ENCODE results near the gene GIMAP8.

GIMAP8 gene

DNA sequence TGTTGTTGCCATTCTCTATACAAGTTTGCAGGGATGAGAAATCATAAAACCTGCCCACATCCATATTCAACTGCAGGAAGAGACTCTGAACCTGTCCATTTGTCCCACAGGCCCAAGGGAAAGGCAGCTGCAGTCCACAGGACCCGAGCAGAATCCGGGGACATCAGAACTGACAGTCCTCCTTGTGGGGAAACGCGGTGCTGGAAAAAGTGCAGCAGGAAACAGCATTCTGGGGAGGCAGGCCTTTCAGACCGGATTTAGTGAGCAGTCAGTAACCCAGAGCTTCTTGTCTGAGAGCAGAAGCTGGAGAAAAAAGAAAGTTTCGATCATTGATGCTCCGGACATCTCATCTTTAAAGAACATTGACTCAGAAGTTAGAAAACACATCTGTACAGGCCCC, 23.5 kb downstream of the GIMAP8 start:
- Histone ChIP-seq H3K36me3 (replicated peaks in 1 of 2; ENCODE audit: control insufficient read depth in 2 of 2, insufficient read depth in 2 of 2, low read length in 2 of 2) (no peaks in the 10 kb centered on the region), H3K79me1 (ENCODE audit: low read depth, low read length) (no peaks in the 10 kb centered on the region), H3K27me3 (ENCODE audit: control insufficient read depth in 3 of 3, insufficient read depth in 3 of 3, low read depth in 1 of 3, low read length in 3 of 3) (peaks cover 0 to 11% (median 0%) of the 10 kb centered on the region in 3 experiments), H2BK120ac (ENCODE audit: low read depth, low read length) (no peak overlapping the region), H3K14ac (ENCODE audit: low read length) (no peak overlapping the region), H2BK5ac (ENCODE audit: low read length) (no peak overlapping the region), H3K4me3 (ENCODE audit: low read length in 2 of 2) (peak overlapping the region in 1 of 2 donors; percentile 38), H4K91ac (ENCODE audit: low read depth, low read length, poor library complexity) (no peak overlapping the region), H4K8ac (ENCODE audit: low read depth, low read length) (no peak overlapping the region), H3K4me2 (ENCODE audit: insufficient read depth, low read length, poor library complexity, severe bottlenecking) (no peak overlapping the region), H3K9me3 (replicated peaks in 1 of 2; ENCODE audit: control insufficient read depth in 2 of 2, insufficient read depth in 1 of 2, low read depth in 1 of 2, low read length in 2 of 2) (no peaks in the 10 kb centered on the region), H3K4ac (ENCODE audit: low read length) (no peak overlapping the region), H3K18ac (ENCODE audit: low read length) (no peak overlapping the region), H3K27ac (replicated peaks; ENCODE audit: low read length) (no peak overlapping the region), H3K9ac (ENCODE audit: low read depth, low read length, poor library complexity) (no peak overlapping the region), H3K4me1 (ENCODE audit: control insufficient read depth in 2 of 2, insufficient read depth in 1 of 2, low read depth in 1 of 2, low read length in 2 of 2) (peaks cover 3 to 5% of the 10 kb centered on the region in 2 donors), H2AFZ (ENCODE audit: low read length) (no peak overlapping the region), H2BK12ac (ENCODE audit: low read length) (no peak overlapping the region), H2BK15ac (ENCODE audit: low read length) (no peak overlapping the region), H3K23ac (ENCODE audit: low read depth, low read length, poor library complexity) (no peak overlapping the region), H2AK5ac (ENCODE audit: low read depth, low read length) (no peak overlapping the region)
- DNase-seq (ENCODE audit: low spot score), result no peak
- WGBS, 2 donors (ENCODE audit: extremely low coverage in 2 of 2, insufficient read length in 2 of 2, insufficient replicate concordance in 1 of 2), result no CpG with 5 or more reads among the region's 7 CpGs

- Histone ChIP-seq H3K23ac (ENCODE audit: low read depth, low read length, poor library complexity) (no peak overlapping the region), H2BK12ac (ENCODE audit: low read length) (no peak overlapping the region), H3K14ac (ENCODE audit: low read length) (no peak overlapping the region), H3K27me3 (ENCODE audit: control insufficient read depth in 3 of 3, insufficient read depth in 3 of 3, low read depth in 1 of 3, low read length in 3 of 3) (peaks cover 0 to 4% (median 0%) of the 10 kb centered on the region in 3 experiments), H2BK5ac (ENCODE audit: low read length) (no peak overlapping the region), H3K4me3 (ENCODE audit: low read length in 2 of 2) (no peak overlapping the region), H3K9me3 (replicated peaks in 1 of 2; ENCODE audit: control insufficient read depth in 2 of 2, insufficient read depth in 1 of 2, low read depth in 1 of 2, low read length in 2 of 2) (no peaks in the 10 kb centered on the region), H3K4me2 (ENCODE audit: insufficient read depth, low read length, poor library complexity, severe bottlenecking) (no peak overlapping the region), H3K4ac (ENCODE audit: low read length) (no peak overlapping the region), H3K36me3 (replicated peaks in 1 of 2; ENCODE audit: control insufficient read depth in 2 of 2, insufficient read depth in 2 of 2, low read length in 2 of 2) (no peaks in the 10 kb centered on the region), H2BK120ac (ENCODE audit: low read depth, low read length) (no peak overlapping the region), H3K4me1 (ENCODE audit: control insufficient read depth in 2 of 2, insufficient read depth in 1 of 2, low read depth in 1 of 2, low read length in 2 of 2) (peaks cover 3 to 5% of the 10 kb centered on the region in 2 donors), H3K27ac (replicated peaks; ENCODE audit: low read length) (no peak overlapping the region), H3K9ac (ENCODE audit: low read depth, low read length, poor library complexity) (no peak overlapping the region), H3K18ac (ENCODE audit: low read length) (no peak overlapping the region), H2AFZ (ENCODE audit: low read length) (no peak overlapping the region), H2BK15ac (ENCODE audit: low read length) (no peak overlapping the region), H4K91ac (ENCODE audit: low read depth, low read length, poor library complexity) (no peak overlapping the region), H3K79me1 (ENCODE audit: low read depth, low read length) (no peaks in the 10 kb centered on the region), H2AK5ac (ENCODE audit: low read depth, low read length) (no peak overlapping the region), H4K8ac (ENCODE audit: low read depth, low read length) (no peak overlapping the region)
- WGBS, 2 donors (ENCODE audit: extremely low coverage in 2 of 2, insufficient read length in 2 of 2, insufficient replicate concordance in 1 of 2), result no CpG with 5 or more reads among the region's 3 CpGs
- DNase-seq (ENCODE audit: low spot score), result no peak
Observed at GRCh38 chr7:150476285-150476684, 25.9 kb downstream of the GIMAP8 start.

- H2BK15ac ChIP-seq (ENCODE audit: low read length), result no peak overlapping the region
- H3K4me2 ChIP-seq (ENCODE audit: insufficient read depth, low read length, poor library complexity, severe bottlenecking), result no peak overlapping the region
- H3K18ac ChIP-seq (ENCODE audit: low read length), result no peak overlapping the region
- peaks cover 0 to 4% (median 0%) of the 10 kb centered on the region in 3 experiments for H3K27me3 ChIP-seq (ENCODE audit: control insufficient read depth in 3 of 3, insufficient read depth in 3 of 3, low read depth in 1 of 3, low read length in 3 of 3)
- no CpG with 5 or more reads among the region's 25 CpGs for WGBS, 2 donors (ENCODE audit: extremely low coverage in 2 of 2, insufficient read length in 2 of 2, insufficient replicate concordance in 1 of 2)
- H2BK5ac ChIP-seq (ENCODE audit: low read length), result no peak overlapping the region
- no peak overlapping the region for H3K4me3 ChIP-seq (ENCODE audit: low read length in 2 of 2)
- H2BK12ac ChIP-seq (ENCODE audit: low read length), result no peak overlapping the region
- no peak overlapping the region for H4K91ac ChIP-seq (ENCODE audit: low read depth, low read length, poor library complexity)
- H3K9me3 ChIP-seq (replicated peaks in 1 of 2; ENCODE audit: control insufficient read depth in 2 of 2, insufficient read depth in 1 of 2, low read depth in 1 of 2, low read length in 2 of 2), result no peaks in the 10 kb centered on the region
- no peak for DNase-seq (ENCODE audit: low spot score)
- no peak overlapping the region for H2AK5ac ChIP-seq (ENCODE audit: low read depth, low read length)
- H3K9ac ChIP-seq (ENCODE audit: low read depth, low read length, poor library complexity), result no peak overlapping the region
- H3K4ac ChIP-seq (ENCODE audit: low read length), result no peak overlapping the region
- H4K8ac ChIP-seq (ENCODE audit: low read depth, low read length), result no peak overlapping the region
- H3K23ac ChIP-seq (ENCODE audit: low read depth, low read length, poor library complexity), result no peak overlapping the region
- H2AFZ ChIP-seq (ENCODE audit: low read length), result peak overlapping the region; percentile 11
- peaks cover 1 to 3% of the 10 kb centered on the region in 2 donors for H3K4me1 ChIP-seq (ENCODE audit: control insufficient read depth in 2 of 2, insufficient read depth in 1 of 2, low read depth in 1 of 2, low read length in 2 of 2)
- H3K79me1 ChIP-seq (ENCODE audit: low read depth, low read length), result no peaks in the 10 kb centered on the region
- H2BK120ac ChIP-seq (ENCODE audit: low read depth, low read length), result no peak overlapping the region
- no peak overlapping the region for H3K14ac ChIP-seq (ENCODE audit: low read length)
- no peak overlapping the region for H3K27ac ChIP-seq (replicated peaks; ENCODE audit: low read length)
- no peaks in the 10 kb centered on the region for H3K36me3 ChIP-seq (replicated peaks in 1 of 2; ENCODE audit: control insufficient read depth in 2 of 2, insufficient read depth in 2 of 2, low read length in 2 of 2)
Observed at GRCh38 chr7:150476819-150477631, 26.6 kb downstream of the GIMAP8 start.

- H3K23ac ChIP-seq (ENCODE audit: low read depth, low read length, poor library complexity), result no peak overlapping the region
- no peaks in the 10 kb centered on the region for H3K79me1 ChIP-seq (ENCODE audit: low read depth, low read length)
- H3K4me2 ChIP-seq (ENCODE audit: insufficient read depth, low read length, poor library complexity, severe bottlenecking), result no peak overlapping the region
- H2BK5ac ChIP-seq (ENCODE audit: low read length), result no peak overlapping the region
- H2BK15ac ChIP-seq (ENCODE audit: low read length), result no peak overlapping the region
- H3K27ac ChIP-seq (replicated peaks; ENCODE audit: low read length), result no peak overlapping the region
- H3K4me3 ChIP-seq (ENCODE audit: low read length in 2 of 2), result no peak overlapping the region
- H4K91ac ChIP-seq (ENCODE audit: low read depth, low read length, poor library complexity), result no peak overlapping the region
- no peak overlapping the region for H2AK5ac ChIP-seq (ENCODE audit: low read depth, low read length)
- H3K4ac ChIP-seq (ENCODE audit: low read length), result no peak overlapping the region
- no peak overlapping the region for H4K8ac ChIP-seq (ENCODE audit: low read depth, low read length)
- H3K9me3 ChIP-seq (replicated peaks in 1 of 2; ENCODE audit: control insufficient read depth in 2 of 2, insufficient read depth in 1 of 2, low read depth in 1 of 2, low read length in 2 of 2), result no peaks in the 10 kb centered on the region
- no peak overlapping the region for H3K14ac ChIP-seq (ENCODE audit: low read length)
- no peak overlapping the region for H3K18ac ChIP-seq (ENCODE audit: low read length)
- peaks cover 0 to 4% (median 0%) of the 10 kb centered on the region in 3 experiments for H3K27me3 ChIP-seq (ENCODE audit: control insufficient read depth in 3 of 3, insufficient read depth in 3 of 3, low read depth in 1 of 3, low read length in 3 of 3)
- no peak overlapping the region for H2BK120ac ChIP-seq (ENCODE audit: low read depth, low read length)
- no peaks in the 10 kb centered on the region for H3K4me1 ChIP-seq (ENCODE audit: control insufficient read depth in 2 of 2, insufficient read depth in 1 of 2, low read depth in 1 of 2, low read length in 2 of 2)
- DNase-seq (ENCODE audit: low spot score), result no peak
- no CpG with 5 or more reads among the region's 3 CpGs for WGBS, 2 donors (ENCODE audit: extremely low coverage in 2 of 2, insufficient read length in 2 of 2, insufficient replicate concordance in 1 of 2)
- H2AFZ ChIP-seq (ENCODE audit: low read length), result no peak overlapping the region
- H3K36me3 ChIP-seq (replicated peaks in 1 of 2; ENCODE audit: control insufficient read depth in 2 of 2, insufficient read depth in 2 of 2, low read length in 2 of 2), result no peaks in the 10 kb centered on the region
- no peak overlapping the region for H2BK12ac ChIP-seq (ENCODE audit: low read length)
- H3K9ac ChIP-seq (ENCODE audit: low read depth, low read length, poor library complexity), result no peak overlapping the region
Observed at GRCh38 chr7:150479023-150479716, 28.7 kb downstream of the GIMAP8 start.

All from neuronal stem cell (in vitro differentiated cells).